SK-N-SH (cell line): ENCODE measurements around the gene ZBTB49.

Source experiments
- POLR2AphosphoS5 ChIP-seq: IDR thresholded peaks from 2 replicates; pipeline ENCODE4 v1.6.1; 2012; ENCODE audit warnings: low read depth, low read length
- TF ChIP-seq, protein P1 (sequence below): fragments of 200-600 bp; sonication (generic); IDR thresholded peaks from 2 replicates; pipeline ENCODE4 v1.6.1; 2017; ENCODE audit warnings: antibody characterized with exemption, mild to moderate bottlenecking, moderate library complexity

GRCh38 chr4:4308800-4309441 lies 18.9 kb downstream of the ZBTB49 start:
- TF ChIP-seq POLR2AphosphoS5, result no peak
- TF ChIP-seq, protein P1, sequence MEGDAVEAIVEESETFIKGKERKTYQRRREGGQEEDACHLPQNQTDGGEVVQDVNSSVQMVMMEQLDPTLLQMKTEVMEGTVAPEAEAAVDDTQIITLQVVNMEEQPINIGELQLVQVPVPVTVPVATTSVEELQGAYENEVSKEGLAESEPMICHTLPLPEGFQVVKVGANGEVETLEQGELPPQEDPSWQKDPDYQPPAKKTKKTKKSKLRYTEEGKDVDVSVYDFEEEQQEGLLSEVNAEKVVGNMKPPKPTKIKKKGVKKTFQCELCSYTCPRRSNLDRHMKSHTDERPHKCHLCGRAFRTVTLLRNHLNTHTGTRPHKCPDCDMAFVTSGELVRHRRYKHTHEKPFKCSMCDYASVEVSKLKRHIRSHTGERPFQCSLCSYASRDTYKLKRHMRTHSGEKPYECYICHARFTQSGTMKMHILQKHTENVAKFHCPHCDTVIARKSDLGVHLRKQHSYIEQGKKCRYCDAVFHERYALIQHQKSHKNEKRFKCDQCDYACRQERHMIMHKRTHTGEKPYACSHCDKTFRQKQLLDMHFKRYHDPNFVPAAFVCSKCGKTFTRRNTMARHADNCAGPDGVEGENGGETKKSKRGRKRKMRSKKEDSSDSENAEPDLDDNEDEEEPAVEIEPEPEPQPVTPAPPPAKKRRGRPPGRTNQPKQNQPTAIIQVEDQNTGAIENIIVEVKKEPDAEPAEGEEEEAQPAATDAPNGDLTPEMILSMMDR, result no peak
